ENCODE data around the gene CEP20.

CEP20 gene

DNA sequence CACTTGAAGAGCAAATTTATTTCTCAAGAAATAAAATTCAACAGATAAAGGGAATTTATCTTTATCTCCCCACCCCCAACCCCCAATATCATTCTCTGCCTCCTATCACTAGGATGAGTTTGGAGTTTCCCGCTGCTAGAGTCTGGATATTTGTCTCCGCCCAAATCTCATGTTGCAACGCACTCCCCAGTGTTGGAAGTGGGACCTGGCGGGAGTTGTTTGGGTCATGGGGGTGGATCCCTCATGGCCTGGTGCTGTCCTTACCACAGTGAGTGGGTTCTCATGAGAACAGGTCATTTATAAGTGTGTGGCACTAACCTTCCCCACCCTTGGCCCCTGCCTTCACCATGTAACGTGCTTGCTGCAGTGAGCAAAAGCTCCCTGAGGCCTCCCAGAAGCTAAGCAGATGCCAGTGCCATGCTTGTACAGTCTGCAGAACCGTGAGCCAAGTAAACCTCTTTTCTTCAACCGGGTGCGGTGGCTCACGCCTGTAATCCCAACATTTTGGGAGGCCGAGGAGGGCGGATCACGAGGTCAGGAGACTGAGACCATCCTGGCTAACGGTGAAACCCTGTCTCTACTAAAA, 6.5 kb downstream of the CEP20 start:
- Histone ChIP-seq H3K27ac (no peak overlapping the region), H3K4me1 (ENCODE audit: low read depth, poor library complexity, severe bottlenecking) (peaks cover 48% of the 10 kb centered on the region), H3K9ac (no peak overlapping the region), H3K27me3 (ENCODE audit: insufficient read depth, low read depth) (no peaks in the 10 kb centered on the region), H3K4me2 (no peak overlapping the region), H4K20me1 (ENCODE audit: insufficient read depth) (no peaks in the 10 kb centered on the region), H3K4me3 (IDR thresholded peaks at IDR 0.05; ENCODE audit: insufficient read depth, low read depth, low read length) (no peak overlapping the region), H2AFZ (ENCODE audit: low read depth) (no peak overlapping the region), H3K79me2 (ENCODE audit: insufficient read depth, low read depth) (peaks cover 46% of the 10 kb centered on the region), H3K36me3 (ENCODE audit: insufficient read depth) (peaks cover 15% of the 10 kb centered on the region; the same call in 1 of the 2 replicates)
- TF ChIP-seq, protein P1, sequence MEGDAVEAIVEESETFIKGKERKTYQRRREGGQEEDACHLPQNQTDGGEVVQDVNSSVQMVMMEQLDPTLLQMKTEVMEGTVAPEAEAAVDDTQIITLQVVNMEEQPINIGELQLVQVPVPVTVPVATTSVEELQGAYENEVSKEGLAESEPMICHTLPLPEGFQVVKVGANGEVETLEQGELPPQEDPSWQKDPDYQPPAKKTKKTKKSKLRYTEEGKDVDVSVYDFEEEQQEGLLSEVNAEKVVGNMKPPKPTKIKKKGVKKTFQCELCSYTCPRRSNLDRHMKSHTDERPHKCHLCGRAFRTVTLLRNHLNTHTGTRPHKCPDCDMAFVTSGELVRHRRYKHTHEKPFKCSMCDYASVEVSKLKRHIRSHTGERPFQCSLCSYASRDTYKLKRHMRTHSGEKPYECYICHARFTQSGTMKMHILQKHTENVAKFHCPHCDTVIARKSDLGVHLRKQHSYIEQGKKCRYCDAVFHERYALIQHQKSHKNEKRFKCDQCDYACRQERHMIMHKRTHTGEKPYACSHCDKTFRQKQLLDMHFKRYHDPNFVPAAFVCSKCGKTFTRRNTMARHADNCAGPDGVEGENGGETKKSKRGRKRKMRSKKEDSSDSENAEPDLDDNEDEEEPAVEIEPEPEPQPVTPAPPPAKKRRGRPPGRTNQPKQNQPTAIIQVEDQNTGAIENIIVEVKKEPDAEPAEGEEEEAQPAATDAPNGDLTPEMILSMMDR (conservative IDR thresholded peaks at IDR 0.05; ENCODE audit: low read depth, low read length): no peak

DNA sequence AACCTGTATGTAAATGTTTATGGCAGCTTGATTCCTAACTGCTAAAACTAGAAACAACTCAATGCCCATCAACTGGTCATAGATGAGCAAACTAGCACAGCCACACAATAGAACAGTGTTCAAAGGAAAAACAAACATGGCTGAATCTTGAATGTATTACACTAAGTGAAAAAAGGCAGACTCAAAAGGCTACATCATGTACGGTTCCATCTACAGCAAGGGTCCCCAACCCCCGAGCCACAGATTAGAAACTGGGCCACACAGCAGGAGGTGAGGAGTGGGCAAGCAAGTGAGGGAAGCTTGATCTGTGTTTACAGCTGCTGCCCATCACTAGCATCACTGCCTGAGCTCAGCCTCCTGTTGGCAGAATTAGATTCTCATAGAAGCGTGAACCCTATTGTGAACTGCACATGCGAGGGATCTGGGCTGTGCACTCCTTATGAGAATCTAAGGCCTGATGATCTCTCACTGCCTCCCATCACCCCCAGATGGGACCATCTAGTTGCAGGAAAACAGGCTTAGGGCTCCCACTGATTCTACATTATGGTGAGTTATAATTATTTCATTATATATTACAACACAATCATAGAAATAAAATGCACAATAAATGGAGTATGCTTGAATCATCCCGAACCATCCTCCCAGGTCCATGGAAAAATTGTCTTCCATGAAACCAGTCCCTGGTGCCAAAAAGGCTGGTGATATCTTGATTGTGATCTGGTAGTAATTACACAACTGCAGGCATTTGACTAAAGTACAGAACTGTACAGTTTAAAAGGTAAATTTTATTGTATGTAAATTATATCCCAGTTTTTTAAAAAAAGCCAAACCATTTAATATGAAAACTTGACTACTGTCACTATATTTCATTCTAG, 7.7 kb downstream of the CEP20 start:
- no peaks in the 10 kb centered on the region for H3K27me3 ChIP-seq (ENCODE audit: insufficient read depth, low read depth)
- H3K9ac ChIP-seq: no peak overlapping the region
- H3K27ac ChIP-seq: no peak overlapping the region
- H3K4me2 ChIP-seq: 0 out of 2 replicates have a peak overlapping the region, but pooled peaks have one; percentile 50
- H3K36me3 ChIP-seq (ENCODE audit: insufficient read depth): peaks cover 12% of the 10 kb centered on the region; the same call in 1 of the 2 replicates
- H3K4me1 ChIP-seq (ENCODE audit: low read depth, poor library complexity, severe bottlenecking): peaks cover 36% of the 10 kb centered on the region
- TF ChIP-seq, protein P1 (conservative IDR thresholded peaks at IDR 0.05; ENCODE audit: low read depth, low read length): no peak
- H2AFZ ChIP-seq (ENCODE audit: low read depth): no peak overlapping the region
- no peak overlapping the region for H3K4me3 ChIP-seq (IDR thresholded peaks at IDR 0.05; ENCODE audit: insufficient read depth, low read depth, low read length)
- H4K20me1 ChIP-seq (ENCODE audit: insufficient read depth): no peaks in the 10 kb centered on the region
- H3K79me2 ChIP-seq (ENCODE audit: insufficient read depth, low read depth): peaks cover 34% of the 10 kb centered on the region; the same call in 1 of the 2 replicates

DNA sequence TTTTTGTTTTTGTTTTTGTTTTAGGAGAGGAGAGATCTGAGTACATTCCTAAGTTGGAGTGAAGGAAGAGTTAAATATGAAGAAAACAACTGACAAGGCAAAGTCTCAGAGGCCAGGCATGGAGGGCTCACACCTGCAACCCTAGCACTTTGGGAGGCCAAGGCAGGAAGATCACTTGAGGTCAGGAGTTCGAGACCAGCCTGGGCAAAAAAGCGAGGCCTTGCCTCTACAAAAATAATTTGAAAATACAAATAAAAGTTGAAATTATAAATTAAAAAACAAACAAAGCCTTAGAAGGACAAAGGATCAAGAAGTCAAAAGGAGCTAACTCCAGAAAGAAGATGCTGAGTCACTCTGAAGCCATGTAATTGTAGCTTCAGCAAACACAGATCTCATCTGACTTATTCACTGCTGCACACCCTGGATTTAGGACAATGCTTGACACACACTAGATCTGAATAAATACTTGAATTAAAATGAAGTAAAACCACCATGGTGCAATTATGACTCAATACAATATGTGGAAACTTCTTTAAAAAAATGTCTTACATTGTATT, 9.1 kb downstream of the CEP20 start:
- TF ChIP-seq, protein P1 (conservative IDR thresholded peaks at IDR 0.05; ENCODE audit: low read depth, low read length): no peak
- Histone ChIP-seq H3K9ac (no peak overlapping the region), H3K27ac (peak overlapping the region; percentile 31; the same call in 1 of the 2 replicates), H4K20me1 (ENCODE audit: insufficient read depth) (no peaks in the 10 kb centered on the region), H3K36me3 (ENCODE audit: insufficient read depth) (peaks cover 11% of the 10 kb centered on the region; the same call in 1 of the 2 replicates), H3K4me1 (ENCODE audit: low read depth, poor library complexity, severe bottlenecking) (peaks cover 32% of the 10 kb centered on the region), H3K4me2 (peak overlapping the region; percentile 50), H2AFZ (ENCODE audit: low read depth) (no peak overlapping the region), H3K27me3 (ENCODE audit: insufficient read depth, low read depth) (no peaks in the 10 kb centered on the region), H3K4me3 (IDR thresholded peaks at IDR 0.05; ENCODE audit: insufficient read depth, low read depth, low read length) (no peak overlapping the region), H3K79me2 (ENCODE audit: insufficient read depth, low read depth) (peaks cover 21% of the 10 kb centered on the region; the same call in 1 of the 2 replicates)

DNA sequence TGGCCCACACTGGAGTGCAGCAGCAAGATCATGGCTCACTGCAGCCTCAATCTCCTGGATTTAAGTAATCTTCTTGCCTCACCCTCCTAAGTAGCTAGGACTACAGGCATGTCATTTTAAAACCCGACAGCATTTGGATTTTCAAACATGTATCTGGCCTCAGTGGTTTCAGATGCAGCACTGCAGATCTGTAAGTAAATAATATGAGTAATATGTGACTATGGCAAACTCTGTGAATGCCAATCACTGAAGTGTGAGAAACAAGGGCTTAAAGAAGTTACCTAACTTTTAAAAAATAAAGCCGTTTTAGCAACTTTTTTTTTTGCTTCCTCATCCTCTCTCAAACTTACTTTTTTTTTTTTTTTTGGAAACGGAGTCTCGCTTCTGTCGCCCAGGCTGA, 11.9 kb downstream of the CEP20 start:
- no peak overlapping the region for H3K9ac ChIP-seq
- H3K36me3 ChIP-seq (ENCODE audit: insufficient read depth): no peaks in the 10 kb centered on the region
- TF ChIP-seq, protein P1 (conservative IDR thresholded peaks at IDR 0.05; ENCODE audit: low read depth, low read length): no peak
- H3K4me1 ChIP-seq (ENCODE audit: low read depth, poor library complexity, severe bottlenecking): peaks cover 28% of the 10 kb centered on the region
- no peaks in the 10 kb centered on the region for H4K20me1 ChIP-seq (ENCODE audit: insufficient read depth)
- no peak overlapping the region for H3K27ac ChIP-seq
- H3K4me3 ChIP-seq (IDR thresholded peaks at IDR 0.05; ENCODE audit: insufficient read depth, low read depth, low read length): no peak overlapping the region
- no peaks in the 10 kb centered on the region for H3K79me2 ChIP-seq (ENCODE audit: insufficient read depth, low read depth)
- no peaks in the 10 kb centered on the region for H3K27me3 ChIP-seq (ENCODE audit: insufficient read depth, low read depth)
- no peak overlapping the region for H2AFZ ChIP-seq (ENCODE audit: low read depth)
- no peak overlapping the region for H3K4me2 ChIP-seq
